CD14-positive monocyte (primary cell): ENCODE measurements around the gene STAT3. TPM values are rescaled to one million over a fixed set of nuclear protein-coding genes. Genes with fewer than 3 reads are reported as not detected.

Experiments used
- DNase-seq, 3 donors: peaks; one replicate each; pipeline ENCODE4 v3.0.0-alpha.2; 2011 to 2022
- H2AFZ ChIP-seq: 2 replicates; pipeline ENCODE4 v1.6.0; 2012; ENCODE audit warnings: mild to moderate bottlenecking, low read depth, low read length, inconsistent platforms; ENCODE audit not compliant: insufficient read depth, poor library complexity, severe bottlenecking
- H3K27ac ChIP-seq, 2 donors: 1 replicate in 1 of 2; 2 replicates in 1 of 2; pipeline ENCODE4 v1.5.1; 2012 to 2013; ENCODE audit warnings: low read length in 2 of 2, control low read depth in 1 of 2, inconsistent platforms in 1 of 2, low read depth in 1 of 2, mild to moderate bottlenecking in 1 of 2
- H3K27me3 ChIP-seq, 2 donors: one replicate each; pipeline versions ENCODE4 v1.6.0 to v1.6.1; 2011 to 2013; ENCODE audit warnings: low read length in 2 of 2; ENCODE audit not compliant: control insufficient read depth in 2 of 2, insufficient read depth in 2 of 2
- H3K36me3 ChIP-seq, 2 donors: replicated peaks in 1 of 2; 1 replicate in 1 of 2; 2 replicates in 1 of 2; pipeline versions ENCODE4 v1.5.1 to v1.6.1; 2012 to 2013; ENCODE audit warnings: low read length in 2 of 2, control low read depth in 1 of 2, inconsistent platforms in 1 of 2, mild to moderate bottlenecking in 1 of 2; ENCODE audit not compliant: insufficient read depth in 2 of 2, control insufficient read depth in 1 of 2
- H3K4me1 ChIP-seq, 2 donors: 1 replicate in 1 of 2; 2 replicates in 1 of 2; pipeline versions ENCODE4 v1.5.1 to v1.6.1; 2012 to 2013; ENCODE audit warnings: low read length in 2 of 2, control low read depth in 1 of 2, inconsistent platforms in 1 of 2, mild to moderate bottlenecking in 1 of 2, moderate library complexity in 1 of 2; ENCODE audit not compliant: insufficient read depth in 2 of 2, control insufficient read depth in 1 of 2
- H3K4me2 ChIP-seq: replicated peaks from 2 replicates; pipeline ENCODE3; 2012; ENCODE audit warnings: low read length, moderate library complexity, mild to moderate bottlenecking; ENCODE audit not compliant: poor library complexity, severe bottlenecking; ENCODE audit errors: extremely low read depth
- H3K4me3 ChIP-seq, 3 experiments: fragments of 200-600 bp in 1 of 3; sonication (generic) in 1 of 3; replicated peaks in 1 of 3; 1 replicate in 2 of 3; 2 replicates in 1 of 3; pipeline ENCODE4 v1.5.1; 2011 to 2013; ENCODE audit warnings: low read length in 3 of 3, mild to moderate bottlenecking in 3 of 3, control low read depth in 2 of 3, low read depth in 2 of 3, inconsistent platforms in 1 of 3, moderate library complexity in 1 of 3
- H3K79me2 ChIP-seq: 2 replicates; pipeline ENCODE4 v1.6.0; 2012; ENCODE audit warnings: mild to moderate bottlenecking, control low read depth, inconsistent platforms, low read length, moderate library complexity; ENCODE audit not compliant: insufficient read depth
- H3K9ac ChIP-seq: 2 replicates; pipeline ENCODE4 v1.6.0; 2017; ENCODE audit warnings: low read length, mild to moderate bottlenecking; ENCODE audit not compliant: insufficient read depth, poor library complexity, severe bottlenecking
- H3K9me3 ChIP-seq, 2 donors: replicated peaks in 1 of 2; 1 replicate in 1 of 2; 2 replicates in 1 of 2; pipeline versions ENCODE4 v1.5.1 to v1.6.1; 2012 to 2013; ENCODE audit warnings: low read length in 2 of 2, control low read depth in 1 of 2; ENCODE audit not compliant: control insufficient read depth in 1 of 2, insufficient read depth in 1 of 2
- H4K20me1 ChIP-seq: 2 replicates; pipeline ENCODE4 v1.6.0; 2012; ENCODE audit warnings: mild to moderate bottlenecking, low read length, control low read depth, moderate library complexity; ENCODE audit not compliant: insufficient read depth
- H3K27ac Mint-ChIP-seq, 7 donors: one replicate each; pipeline ENCODE4 v1.8.0; 2020; ENCODE audit warnings: mild to moderate bottlenecking in 7 of 7, mixed read lengths in 7 of 7, moderate library complexity in 6 of 7, inconsistent platforms in 2 of 7
- H3K27me3 Mint-ChIP-seq, 3 donors: one replicate each; pipeline ENCODE4 v1.8.0; 2021 to 2022; ENCODE audit warnings: low read depth in 3 of 3, mild to moderate bottlenecking in 3 of 3, mixed read lengths in 3 of 3, moderate library complexity in 3 of 3, inconsistent platforms in 1 of 3
- H3K36me3 Mint-ChIP-seq, 2 donors: one replicate each; pipeline ENCODE4 v1.8.0; 2020; ENCODE audit warnings: mixed read lengths in 2 of 2, inconsistent platforms in 1 of 2, mild to moderate bottlenecking in 1 of 2
- H3K4me1 Mint-ChIP-seq: one replicate; pipeline ENCODE4 v1.8.0; 2020; ENCODE audit warnings: mild to moderate bottlenecking, mixed read lengths
- H3K4me3 Mint-ChIP-seq, 2 donors: one replicate each; pipeline ENCODE4 v1.8.0; 2020; ENCODE audit warnings: mild to moderate bottlenecking in 2 of 2, mixed read lengths in 2 of 2, moderate library complexity in 1 of 2
- H3K9me3 Mint-ChIP-seq, 7 donors: one replicate each; pipeline ENCODE4 v1.8.0; 2020 to 2022; ENCODE audit warnings: mixed read lengths in 7 of 7, mild to moderate bottlenecking in 6 of 7, moderate library complexity in 6 of 7, inconsistent platforms in 2 of 7
- CTCF ChIP-seq: fragments of 200-600 bp; IDR thresholded peaks from one replicate; pipeline ENCODE4 v1.8.0; 2022; ENCODE audit warnings: antibody characterized with exemption, mild to moderate bottlenecking
- WGBS: methylation state at CpG from one replicate; pipeline ENCODE4 v1.1.5; 2013; ENCODE audit warnings: missing lambda C conversion rate; ENCODE audit not compliant: insufficient coverage; 5-methylcytosine and 5-hydroxymethylcytosine counted together
- intact Hi-C, 2 donors: fragments of 100-400 bp; cut with micrococcal nuclease; formaldehyde crosslinking; loops; one replicate each; pipeline versions ENCODE4 v1.15.0 to v1.15.1; 2023
- polyA plus RNA-seq, 3 donors: library from polyadenylated mRNA; depleted of rRNA in 1 of 3; unstranded in 2 of 3; stranded (reverse) in 1 of 3; fragments of 300-500 nt in 2 of 3; fragments of >200 nt in 1 of 3; fragmentation: Illumina TruSeq in 2 of 3; gene quantifications; 1 replicate in 2 of 3; 2 replicates in 1 of 3; pipeline ENCODE4 v1.2.3, GENCODE V29; 2012 to 2021

STAT3 gene
- polyA plus RNA-seq, 3 donors: 73.0 to 155 (median 110) TPM

DNA sequence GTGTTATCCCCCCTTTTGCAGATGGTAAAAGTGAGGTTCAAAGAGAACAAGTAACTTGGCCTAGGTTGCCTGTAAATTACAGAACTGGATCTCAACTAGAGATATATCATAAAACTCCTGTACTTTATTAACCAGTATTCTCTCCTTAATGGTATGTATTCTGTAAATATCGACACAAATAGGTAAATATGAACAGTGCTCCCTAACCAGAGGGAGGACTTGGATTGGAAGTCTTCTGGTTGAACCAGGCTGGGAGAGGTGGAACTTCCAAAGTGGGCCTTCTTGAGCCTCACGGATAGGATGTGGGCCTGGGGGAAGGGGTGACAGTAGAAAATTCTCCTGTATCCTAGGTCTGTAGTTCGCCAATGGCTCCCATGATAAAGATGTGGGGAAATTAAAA is 92.2 kb downstream of the STAT3 start:
- Histone ChIP-seq H3K79me2 (peaks cover 39% of the 10 kb centered on the region), H3K9me3 (no peaks in the 10 kb centered on the region), H2AFZ (no peak overlapping the region), H3K27me3 (no peaks in the 10 kb centered on the region), H3K4me1 (peaks cover 11 to 16% of the 10 kb centered on the region in 2 donors), H3K9ac (no peak overlapping the region), H3K4me2 (no peak overlapping the region), H3K36me3 (peaks cover 64 to 78% of the 10 kb centered on the region in 2 donors), H3K4me3 (no peak overlapping the region), H4K20me1 (peaks cover 76% of the 10 kb centered on the region), H3K27ac (no peak overlapping the region)
- H3K4me1 Mint-ChIP-seq: peaks cover 28% of the 10 kb centered on the region
- intact Hi-C loops: no loop called here
- no peak for TF ChIP-seq CTCF
- H3K4me3 Mint-ChIP-seq: no peak overlapping the region
- H3K27me3 Mint-ChIP-seq: peaks cover 0 to 2% (median 0%) of the 10 kb centered on the region in 3 donors
- peaks cover 70 to 94% of the 10 kb centered on the region in 2 donors for H3K36me3 Mint-ChIP-seq
- H3K9me3 Mint-ChIP-seq: no peaks in the 10 kb centered on the region
- H3K27ac Mint-ChIP-seq: peak overlapping the region in 1 of 7 donors; percentile 6
- 100% methylated on average over 1 of the region's 3 CpGs for WGBS
- no peak for DNase-seq

- no peaks in the 10 kb centered on the region for H3K9me3 Mint-ChIP-seq
- H3K27ac ChIP-seq: peak overlapping the region in 1 of 2 donors; percentile 20
Observed at GRCh38 chr17:42294469-42295398, 93.5 kb downstream of the STAT3 start.

More at GRCh38 chr17:42294469-42295398, 93.5 kb downstream of the STAT3 start:
- peaks cover 85% of the 10 kb centered on the region for H4K20me1 ChIP-seq
- peaks cover 19 to 26% of the 10 kb centered on the region in 2 donors for H3K4me1 ChIP-seq
- no peak overlapping the region for H2AFZ ChIP-seq
- Mint-ChIP-seq H3K27ac (peak overlapping the region in 6 of 7 donors; percentile 43 to 85 (median 69)), H3K4me1 (peaks cover 41% of the 10 kb centered on the region), H3K27me3 (peaks cover 0 to 3% (median 2%) of the 10 kb centered on the region in 3 donors), H3K4me3 (peak overlapping the region in 1 of 2 donors; percentile 49), H3K36me3 (peaks cover 73 to 97% of the 10 kb centered on the region in 2 donors)
- intact Hi-C loops: no loop called here
- H3K27me3 ChIP-seq: no peaks in the 10 kb centered on the region
- peak overlapping the region; percentile 19 for H3K4me2 ChIP-seq
- 70% methylated on average over 2 of the region's 12 CpGs for WGBS
- H3K9me3 ChIP-seq: no peaks in the 10 kb centered on the region
- no peak overlapping the region for H3K9ac ChIP-seq
- no peak for DNase-seq
- no peak for TF ChIP-seq CTCF
- peaks cover 52% of the 10 kb centered on the region for H3K79me2 ChIP-seq
- H3K4me3 ChIP-seq: no peak overlapping the region
- H3K36me3 ChIP-seq: peaks cover 62 to 81% of the 10 kb centered on the region in 2 donors
